Fibroblast of peridontal ligament (primary cell): Measurements from ENCODE around the gene TMEM91.
"Not testable (repeated sequence)": the region's sequence is repeated elsewhere in the genome, so short reads cannot be mapped to it uniquely, and the experiment has no call there.

Experiments used
- DNase-seq: peaks from one replicate; pipeline ENCODE4 v3.0.0-alpha.2; 2010; ENCODE audit errors: extremely low read depth

Gene TMEM91

GRCh38 chr19:41376241-41376997 lies at the start of gene TMEM91:
TMEM91 (plus strand) TSS chr19:41376533; CDS start chr19:41378310, 1,777 bp downstream.
- no peak for DNase-seq

GRCh38 chr19:41327076-41327575 lies 49.2 kb upstream of the TMEM91 start:
- peak; percentile 37 for DNase-seq

- peak; percentile 11 for DNase-seq
Observed at GRCh38 chr19:41327576-41328156, 48.7 kb upstream of the TMEM91 start.

- peak; percentile 17 for DNase-seq
Observed at GRCh38 chr19:41328157-41328841, 48.0 kb upstream of the TMEM91 start.

GRCh38 chr19:41328842-41329225 lies 47.5 kb upstream of the TMEM91 start:
- no peak for DNase-seq

- DNase-seq: no peak
Observed at GRCh38 chr19:41330481-41330880, 45.9 kb upstream of the TMEM91 start.

- DNase-seq: no peak
Observed at GRCh38 chr19:41330946-41331678, 45.2 kb upstream of the TMEM91 start.

- no peak for DNase-seq
Observed at GRCh38 chr19:41332000-41332399, 44.3 kb upstream of the TMEM91 start.

- DNase-seq: no peak
Observed at GRCh38 chr19:41332468-41332867, 43.9 kb upstream of the TMEM91 start.

- no peak for DNase-seq
Observed at GRCh38 chr19:41334793-41335192, 41.5 kb upstream of the TMEM91 start.

GRCh38 chr19:41335467-41335866 lies 40.9 kb upstream of the TMEM91 start:
- DNase-seq: no peak

- peak; percentile 64 for DNase-seq
Observed at GRCh38 chr19:41339936-41340335, 36.4 kb upstream of the TMEM91 start.

GRCh38 chr19:41341669-41342490 lies 34.5 kb upstream of the TMEM91 start:
- no peak for DNase-seq

GRCh38 chr19:41344162-41344561 lies 32.2 kb upstream of the TMEM91 start:
- DNase-seq: no peak

- DNase-seq: not testable (repeated sequence)
Observed at GRCh38 chr19:41346916-41347315, 29.4 kb upstream of the TMEM91 start.

- peak; percentile 16 for DNase-seq
Observed at GRCh38 chr19:41350735-41351338, 25.5 kb upstream of the TMEM91 start.

- DNase-seq: peak; percentile 38
Observed at GRCh38 chr19:41351339-41352245, 24.7 kb upstream of the TMEM91 start.

- DNase-seq: no peak
Observed at GRCh38 chr19:41352279-41352608, 24.1 kb upstream of the TMEM91 start.

GRCh38 chr19:41352609-41353465 lies 23.5 kb upstream of the TMEM91 start:
- DNase-seq: peak; percentile 35
